ENCODE results near the gene PDE2A.

GRCh38 chr11:72575533-72576242 lies 98.5 kb downstream of the PDE2A start:
- TF ChIP-seq, protein P1, sequence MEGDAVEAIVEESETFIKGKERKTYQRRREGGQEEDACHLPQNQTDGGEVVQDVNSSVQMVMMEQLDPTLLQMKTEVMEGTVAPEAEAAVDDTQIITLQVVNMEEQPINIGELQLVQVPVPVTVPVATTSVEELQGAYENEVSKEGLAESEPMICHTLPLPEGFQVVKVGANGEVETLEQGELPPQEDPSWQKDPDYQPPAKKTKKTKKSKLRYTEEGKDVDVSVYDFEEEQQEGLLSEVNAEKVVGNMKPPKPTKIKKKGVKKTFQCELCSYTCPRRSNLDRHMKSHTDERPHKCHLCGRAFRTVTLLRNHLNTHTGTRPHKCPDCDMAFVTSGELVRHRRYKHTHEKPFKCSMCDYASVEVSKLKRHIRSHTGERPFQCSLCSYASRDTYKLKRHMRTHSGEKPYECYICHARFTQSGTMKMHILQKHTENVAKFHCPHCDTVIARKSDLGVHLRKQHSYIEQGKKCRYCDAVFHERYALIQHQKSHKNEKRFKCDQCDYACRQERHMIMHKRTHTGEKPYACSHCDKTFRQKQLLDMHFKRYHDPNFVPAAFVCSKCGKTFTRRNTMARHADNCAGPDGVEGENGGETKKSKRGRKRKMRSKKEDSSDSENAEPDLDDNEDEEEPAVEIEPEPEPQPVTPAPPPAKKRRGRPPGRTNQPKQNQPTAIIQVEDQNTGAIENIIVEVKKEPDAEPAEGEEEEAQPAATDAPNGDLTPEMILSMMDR (IDR thresholded peaks at IDR 0.05): no peak
- TF ChIP-seq POLR2AphosphoS5 (IDR thresholded peaks at IDR 0.05) (no peak), POLR2A (IDR thresholded peaks at IDR 0.05; ENCODE audit: low read depth) (no peak)

Measured in esophagus muscularis mucosa (tissue), 3 donors.